GM21367 (cell line): ENCODE measurements around the gene KPNA4.
A peak's percentile ranks its signal among the peaks of the same experiment; 100 is the strongest.
"Not testable (repeated sequence)": the region's sequence is repeated elsewhere in the genome, so short reads cannot be mapped to it uniquely, and the experiment has no call there.

Source experiments
- ATAC-seq: cut with Tn5 transposase; IDR thresholded peaks from one replicate; pipeline ENCODE4 v1.9.1; 2021; ENCODE audit not compliant: unreplicated experiment

Gene KPNA4

GRCh38 chr3:160573955-160574525 lies 8.7 kb upstream of the KPNA4 start:
- ATAC-seq, result not testable (repeated sequence)

- no peak for ATAC-seq
Measured at GRCh38 chr3:160569894-160570652, 4.7 kb upstream of the KPNA4 start.

GRCh38 chr3:160568989-160569388 lies 3.6 kb upstream of the KPNA4 start:
- no peak for ATAC-seq

- ATAC-seq, result no peak
Measured at GRCh38 chr3:160567774-160568173, 2.4 kb upstream of the KPNA4 start.

- no peak for ATAC-seq
Measured at GRCh38 chr3:160566499-160566898, 1.1 kb upstream of the KPNA4 start.

- ATAC-seq, result peak; percentile 38
Measured at GRCh38 chr3:160564949-160565441, 376 bp downstream of the KPNA4 start.

- ATAC-seq, result no peak
Measured at GRCh38 chr3:160564258-160564911, 986 bp downstream of the KPNA4 start.

GRCh38 chr3:160562952-160563351 lies 2.4 kb downstream of the KPNA4 start:
- ATAC-seq, result no peak

- no peak for ATAC-seq
Measured at GRCh38 chr3:160557571-160557970, 7.8 kb downstream of the KPNA4 start.

GRCh38 chr3:160556141-160556540 lies 9.2 kb downstream of the KPNA4 start:
- ATAC-seq, result no peak

GRCh38 chr3:160554980-160555379 lies 10.4 kb downstream of the KPNA4 start:
- no peak for ATAC-seq

GRCh38 chr3:160553827-160554226 lies 11.5 kb downstream of the KPNA4 start:
- no peak for ATAC-seq

- peak; percentile 46 for ATAC-seq
Measured at GRCh38 chr3:160546727-160547126, 18.6 kb downstream of the KPNA4 start.

- ATAC-seq, result no peak
Measured at GRCh38 chr3:160545504-160545871, 19.9 kb downstream of the KPNA4 start.

GRCh38 chr3:160544844-160545503 lies 20.4 kb downstream of the KPNA4 start:
- no peak for ATAC-seq

- no peak for ATAC-seq
Measured at GRCh38 chr3:160540551-160540950, 24.8 kb downstream of the KPNA4 start.

GRCh38 chr3:160538895-160539294 lies 26.5 kb downstream of the KPNA4 start:
- no peak for ATAC-seq

- ATAC-seq, result no peak
Measured at GRCh38 chr3:160537729-160538128, 27.6 kb downstream of the KPNA4 start.

- ATAC-seq, result no peak
Measured at GRCh38 chr3:160532371-160532770, 33.0 kb downstream of the KPNA4 start.

GRCh38 chr3:160531311-160531710 lies 34.1 kb downstream of the KPNA4 start:
- ATAC-seq, result no peak

GRCh38 chr3:160516391-160516790 lies 49.0 kb downstream of the KPNA4 start:
- ATAC-seq, result not testable (repeated sequence)

GRCh38 chr3:160501325-160501724 lies 64.0 kb downstream of the KPNA4 start:
- no peak for ATAC-seq
